PC-3 (cell line): ENCODE measurements around the gene MMP14. TPM values are rescaled to one million over a fixed set of nuclear protein-coding genes. Genes with fewer than 3 reads are reported as not detected.
A peak's percentile ranks its signal among the peaks of the same experiment; 100 is the strongest.

Source experiments
- ATAC-seq: fragments of 200-7000 bp; cut with Tn5 transposase; 2 replicates; pipeline ENCODE4 v1.9.1; 2020; ENCODE audit warnings: mild to moderate bottlenecking, moderate library complexity
- BruUV-seq: library from RNA; stranded (reverse); fragments of 400-500 nt; replicated peaks from 2 replicates; lab custom pipeline; 2021; lab: Mats Ljungman, UMichigan
- CTCF ChIA-PET: fragments of 300-600 bp; sonication (Branson Sonifier 250); formaldehyde crosslinking; loops from one replicate; lab custom pipeline; 2022; ENCODE audit warnings: antibody characterized with exemption; lab: Charles Lee
- POLR2A ChIA-PET: fragments of 300-600 bp; sonication (Branson Sonifier 250); formaldehyde crosslinking; loops from one replicate; lab custom pipeline; 2022; ENCODE audit warnings: antibody characterized with exemption; ENCODE audit not compliant: unreplicated experiment; lab: Charles Lee
- DNase-seq: peaks from one replicate; pipeline ENCODE4 v3.0.0-alpha.2; 2015
- H2AFZ ChIP-seq: fragments of 300-600 bp; sonication (generic); 2 replicates; pipeline ENCODE4 v1.6.0; 2016; ENCODE audit warnings: antibody characterized with exemption, low read length
- H3F3A ChIP-seq: fragments of 300-600 bp; sonication (generic); one replicate; pipeline ENCODE4 v1.6.0; 2017; ENCODE audit warnings: antibody characterized with exemption, low read length, control low read depth, mild to moderate bottlenecking; ENCODE audit not compliant: unreplicated experiment
- H3K27ac ChIP-seq: fragments of 300-600 bp; sonication (generic); 2 replicates; pipeline ENCODE4 v1.5.1; 2016; ENCODE audit warnings: mild to moderate bottlenecking, low read length
- H3K27me3 ChIP-seq: fragments of 300-600 bp; sonication (generic); 2 replicates; pipeline ENCODE4 v1.6.1; 2016; ENCODE audit warnings: low read length, mixed read lengths
- H3K36me3 ChIP-seq: fragments of 300-600 bp; sonication (generic); 2 replicates; pipeline ENCODE4 v1.6.1; 2016; ENCODE audit warnings: low read depth, mixed run types, low read length, mixed read lengths
- H3K4me1 ChIP-seq: fragments of 300-600 bp; sonication (generic); 2 replicates; pipeline ENCODE4 v1.5.1; 2016; ENCODE audit warnings: low read length; ENCODE audit not compliant: insufficient read depth
- H3K4me2 ChIP-seq: fragments of 300-600 bp; sonication (generic); 2 replicates; pipeline ENCODE4 v1.6.0; 2016; ENCODE audit warnings: low read length
- H3K4me3 ChIP-seq: fragments of 300-600 bp; sonication (generic); 2 replicates; pipeline ENCODE4 v1.5.1; 2016; ENCODE audit warnings: mild to moderate bottlenecking, low read length, mixed read lengths
- H3K79me2 ChIP-seq: fragments of 300-600 bp; sonication (generic); 2 replicates; pipeline ENCODE4 v1.6.1; 2017; ENCODE audit warnings: low read length, mixed read lengths
- H3K9ac ChIP-seq: fragments of 300-600 bp; sonication (generic); 2 replicates; pipeline ENCODE4 v1.6.0; 2016; ENCODE audit warnings: mild to moderate bottlenecking, low read length
- H3K9me2 ChIP-seq: fragments of 300-600 bp; sonication (generic); replicated peaks from 2 replicates; pipeline ENCODE4 v1.6.1; 2016; ENCODE audit warnings: mixed run types, low read length, mixed read lengths
- H3K9me3 ChIP-seq: fragments of 300-600 bp; sonication (generic); 2 replicates; pipeline ENCODE4 v1.6.1; 2016; ENCODE audit warnings: low read length, mixed read lengths
- H4K20me1 ChIP-seq: fragments of 300-600 bp; sonication (generic); 2 replicates; pipeline ENCODE4 v1.6.1; 2016; ENCODE audit warnings: low read length, mixed read lengths
- EZH2 ChIP-seq: fragments of 300-600 bp; sonication (generic); IDR thresholded peaks from one replicate; pipeline ENCODE4 v1.6.1; 2017; ENCODE audit warnings: antibody characterized with exemption, mild to moderate bottlenecking, low read length; ENCODE audit not compliant: unreplicated experiment
- EZH2phosphoT487 ChIP-seq: fragments of 300-600 bp; sonication (generic); IDR thresholded peaks from 2 replicates; pipeline ENCODE4 v1.6.1; 2018; ENCODE audit warnings: mild to moderate bottlenecking, antibody characterized with exemption, low read length, borderline replicate concordance
- intact Hi-C: fragments of 100-400 bp; cut with micrococcal nuclease; formaldehyde crosslinking; loops from 2 replicates; pipeline ENCODE4 v1.9.0; 2023
- total RNA-seq: library from RNA; depleted of rRNA; stranded (reverse); fragments of >200 nt; gene quantifications from 2 replicates; pipeline ENCODE4 v1.2.3, GENCODE V29; 2014
- TF ChIP-seq, protein P1 (sequence below): fragments of 300-600 bp; sonication (generic); conservative IDR thresholded peaks from 2 replicates; pipeline ENCODE4 v1.5.1; 2017; ENCODE audit warnings: antibody characterized with exemption, low read depth, mild to moderate bottlenecking, low read length

The MMP14 gene
- total RNA-seq, 1 experiment from 2014 or later: 80.4 TPM

DNA sequence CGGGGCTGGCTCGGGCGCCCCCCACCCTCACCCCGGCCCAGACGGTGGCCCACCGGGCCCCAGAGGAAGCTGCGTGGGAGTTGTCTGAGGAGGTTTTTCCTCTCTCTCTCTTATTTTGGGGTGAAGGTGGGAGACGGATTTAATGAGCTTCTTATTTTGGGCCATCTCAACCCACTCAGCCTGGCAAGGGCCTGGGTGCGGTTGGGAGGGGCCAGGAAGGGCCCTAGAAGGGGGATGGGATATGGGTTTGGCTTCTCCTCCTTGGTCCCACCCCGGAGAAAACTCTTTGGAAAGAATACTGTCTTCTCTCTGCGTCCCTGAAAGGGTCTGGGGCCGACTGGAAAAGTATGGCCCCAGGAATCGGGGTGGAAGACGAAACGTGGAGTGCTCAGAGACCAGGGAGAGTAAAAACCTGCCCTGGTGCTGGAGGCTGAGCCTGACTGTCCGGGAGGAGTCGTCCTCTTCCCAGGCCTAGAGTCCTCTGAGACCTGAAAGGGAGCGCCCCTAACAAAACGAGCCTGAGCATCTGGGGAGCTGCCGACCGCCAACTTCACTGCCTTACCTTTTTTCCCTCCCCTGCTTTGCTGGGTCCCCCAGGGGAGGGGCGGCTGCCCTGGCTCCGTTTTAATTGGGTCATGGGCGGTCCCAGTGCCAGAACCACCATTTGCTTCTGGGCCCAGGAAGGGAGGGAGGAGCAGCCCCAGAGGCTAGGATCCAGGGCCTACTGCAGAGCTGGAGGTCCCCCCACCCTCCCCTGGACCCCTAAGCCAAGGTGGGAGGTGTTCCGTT, 1.6 kb downstream of the MMP14 start:
- peak; percentile 51 for DNase-seq
- BruUV-seq: TSS peak; percentile 67
- H3K4me3 ChIP-seq: peak overlapping the region; percentile 93

DNA sequence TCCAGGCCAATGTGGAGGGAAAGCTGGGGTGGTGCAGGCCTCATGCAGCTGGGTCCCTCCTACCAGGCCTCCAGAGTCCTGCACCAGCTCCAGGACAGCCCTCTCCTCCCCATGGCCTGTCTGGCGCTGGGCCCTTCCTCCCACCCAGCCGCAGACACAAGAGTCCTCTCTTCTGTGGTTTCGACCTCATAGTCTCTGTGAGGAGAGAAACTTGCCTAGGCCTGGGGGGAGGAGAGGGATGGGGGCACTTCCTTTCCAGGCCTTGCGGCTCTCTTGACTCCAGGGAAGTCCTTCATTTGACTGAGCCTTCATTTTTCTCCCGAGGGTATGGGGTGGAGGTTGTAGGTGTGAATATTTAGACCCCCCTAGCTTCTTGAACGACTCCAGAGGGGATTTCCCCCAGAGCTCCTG, 2.3 kb downstream of the MMP14 start:
- CTCF ChIA-PET: interaction anchor here (2.5 kb wide), 1 partner anchor 12 kb away, joined by 11 read pairs; no protein-coding TSS in a partner anchor
- BruUV-seq: no TSS peak
- intact Hi-C loops: no loop called here
- Histone ChIP-seq H3K9me2 (no peaks in the 10 kb centered on the region), H3K27ac (no peak overlapping the region), H4K20me1 (no peaks in the 10 kb centered on the region), H2AFZ (no peak overlapping the region), H3K27me3 (no peaks in the 10 kb centered on the region), H3K9ac (peak overlapping the region; percentile 94; the same call in 1 of the 2 replicates), H3K4me1 (peaks cover 22% of the 10 kb centered on the region; the same call in 1 of the 2 replicates), H3F3A (peaks cover 6% of the 10 kb centered on the region), H3K79me2 (peaks cover 43% of the 10 kb centered on the region), H3K4me2 (peak overlapping the region; percentile 90), H3K4me3 (peak overlapping the region; percentile 93), H3K9me3 (no peaks in the 10 kb centered on the region), H3K36me3 (peaks cover 20% of the 10 kb centered on the region; the same call in 1 of the 2 replicates)
- POLR2A ChIA-PET: interaction anchor here (2.1 kb wide), 1 partner anchor 13 kb away, joined by 14 read pairs; no protein-coding TSS in a partner anchor
- ATAC-seq (no peak), DNase-seq (no peak)
- TF ChIP-seq, protein P1, sequence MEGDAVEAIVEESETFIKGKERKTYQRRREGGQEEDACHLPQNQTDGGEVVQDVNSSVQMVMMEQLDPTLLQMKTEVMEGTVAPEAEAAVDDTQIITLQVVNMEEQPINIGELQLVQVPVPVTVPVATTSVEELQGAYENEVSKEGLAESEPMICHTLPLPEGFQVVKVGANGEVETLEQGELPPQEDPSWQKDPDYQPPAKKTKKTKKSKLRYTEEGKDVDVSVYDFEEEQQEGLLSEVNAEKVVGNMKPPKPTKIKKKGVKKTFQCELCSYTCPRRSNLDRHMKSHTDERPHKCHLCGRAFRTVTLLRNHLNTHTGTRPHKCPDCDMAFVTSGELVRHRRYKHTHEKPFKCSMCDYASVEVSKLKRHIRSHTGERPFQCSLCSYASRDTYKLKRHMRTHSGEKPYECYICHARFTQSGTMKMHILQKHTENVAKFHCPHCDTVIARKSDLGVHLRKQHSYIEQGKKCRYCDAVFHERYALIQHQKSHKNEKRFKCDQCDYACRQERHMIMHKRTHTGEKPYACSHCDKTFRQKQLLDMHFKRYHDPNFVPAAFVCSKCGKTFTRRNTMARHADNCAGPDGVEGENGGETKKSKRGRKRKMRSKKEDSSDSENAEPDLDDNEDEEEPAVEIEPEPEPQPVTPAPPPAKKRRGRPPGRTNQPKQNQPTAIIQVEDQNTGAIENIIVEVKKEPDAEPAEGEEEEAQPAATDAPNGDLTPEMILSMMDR: no peak

More for the DNA sequence above, 1.6 kb downstream of the MMP14 start:
- H3K4me2 ChIP-seq: peak overlapping the region; percentile 90
- peak overlapping the region; percentile 94 for H3K9ac ChIP-seq
- ChIA-PET CTCF (interaction anchor here (0.9 to 2.5 kb wide), 2 partner anchors 13 to 248 kb away, joined by 3 to 11 read pairs; no protein-coding TSS in a partner anchor), POLR2A (interaction anchor here (0.5 to 2.1 kb wide), 3 partner anchors 13 to 248 kb away, joined by 3 to 14 read pairs (median 7); partner anchors contain the start of gene DAD1)
- H3K9me3 ChIP-seq: no peaks in the 10 kb centered on the region
- no peaks in the 10 kb centered on the region for H3K9me2 ChIP-seq
- H2AFZ ChIP-seq: peak overlapping the region; percentile 66
- H3K79me2 ChIP-seq: peaks cover 43% of the 10 kb centered on the region
- intact Hi-C loops: loop anchor here (1.0 kb wide), 1 partner anchor 13 kb away; no protein-coding TSS in a partner anchor
- H3K4me1 ChIP-seq: peaks cover 22% of the 10 kb centered on the region; the same call in 1 of the 2 replicates
- peaks cover 23% of the 10 kb centered on the region; the same call in 1 of the 2 replicates for H3K36me3 ChIP-seq
- H3K27ac ChIP-seq: peak overlapping the region; percentile 47
- TF ChIP-seq EZH2: no peak
- TF ChIP-seq, protein P1: no peak
- no peak for TF ChIP-seq EZH2phosphoT487
- ATAC-seq: peak; percentile 37
- no peaks in the 10 kb centered on the region for H3K27me3 ChIP-seq
- H3F3A ChIP-seq: peaks cover 6% of the 10 kb centered on the region
- H4K20me1 ChIP-seq: no peaks in the 10 kb centered on the region
